HG02973 (cell line): ENCODE results near the gene ECI1.

ENCODE experiments used
- ATAC-seq: cut with Tn5 transposase; IDR thresholded peaks from one replicate; pipeline ENCODE4 v1.9.1; 2021; ENCODE audit warnings: moderate library complexity; ENCODE audit not compliant: unreplicated experiment

Gene ECI1, protein sequence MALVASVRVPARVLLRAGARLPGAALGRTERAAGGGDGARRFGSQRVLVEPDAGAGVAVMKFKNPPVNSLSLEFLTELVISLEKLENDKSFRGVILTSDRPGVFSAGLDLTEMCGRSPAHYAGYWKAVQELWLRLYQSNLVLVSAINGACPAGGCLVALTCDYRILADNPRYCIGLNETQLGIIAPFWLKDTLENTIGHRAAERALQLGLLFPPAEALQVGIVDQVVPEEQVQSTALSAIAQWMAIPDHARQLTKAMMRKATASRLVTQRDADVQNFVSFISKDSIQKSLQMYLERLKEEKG

DNA sequence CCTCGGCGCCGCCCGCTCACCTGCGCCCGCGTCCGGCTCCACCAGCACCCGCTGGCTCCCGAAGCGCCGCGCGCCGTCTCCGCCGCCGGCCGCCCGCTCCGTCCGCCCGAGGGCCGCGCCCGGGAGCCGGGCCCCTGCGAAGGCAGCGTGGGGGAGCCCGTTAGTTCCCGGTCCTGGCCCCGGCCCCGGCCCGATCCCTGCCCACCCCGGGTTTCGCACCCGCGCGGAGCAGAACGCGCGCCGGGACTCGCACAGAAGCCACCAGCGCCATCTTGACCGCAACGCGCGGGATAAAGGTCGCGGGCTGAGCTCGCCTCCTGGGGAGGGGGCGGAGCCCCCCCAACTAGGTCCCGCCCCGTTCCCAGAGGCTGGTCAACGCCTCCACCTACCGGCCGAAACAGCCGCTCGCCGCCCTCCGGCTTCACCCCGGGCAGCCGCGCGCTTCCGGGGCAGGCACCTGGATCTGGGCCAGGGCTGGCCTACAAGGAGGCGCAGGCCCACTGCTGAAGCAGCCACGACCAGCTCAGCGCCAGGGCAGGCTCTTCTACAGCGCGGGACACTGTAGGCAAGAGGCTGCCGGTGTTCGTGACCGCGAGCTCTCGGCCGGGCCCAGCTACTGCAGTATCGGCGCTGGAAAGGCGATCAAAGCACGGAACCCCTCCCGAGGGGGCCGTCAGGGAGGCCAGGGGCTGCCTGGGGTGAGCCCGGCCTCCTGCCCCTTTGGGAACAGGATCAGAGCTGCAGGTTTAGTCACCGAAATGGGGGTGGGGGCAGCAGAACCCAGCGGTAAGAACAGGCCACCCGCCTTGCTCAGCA is at the start of gene ECI1:
Gene ECI1 (minus strand): TSS at position 292 of the 816 bp plus-strand sequence. CDS start 21 bp downstream, at position 271.
- peak; percentile 88 for ATAC-seq

DNA sequence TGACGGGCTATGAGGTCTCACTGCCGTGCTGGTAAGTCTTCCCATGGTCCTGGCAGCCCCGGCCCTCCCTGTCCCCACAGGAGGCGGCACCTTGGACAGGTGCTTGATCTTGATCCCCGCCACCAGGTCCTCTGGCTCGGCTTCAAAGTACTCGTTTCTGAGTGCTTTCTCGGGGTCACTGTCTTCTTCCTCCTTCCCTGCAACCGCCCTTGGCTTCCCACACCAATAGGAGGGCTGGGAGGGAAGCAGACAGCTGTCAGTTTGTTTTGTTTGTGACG is 48.5 kb upstream of the ECI1 start:
- no peak for ATAC-seq

DNA sequence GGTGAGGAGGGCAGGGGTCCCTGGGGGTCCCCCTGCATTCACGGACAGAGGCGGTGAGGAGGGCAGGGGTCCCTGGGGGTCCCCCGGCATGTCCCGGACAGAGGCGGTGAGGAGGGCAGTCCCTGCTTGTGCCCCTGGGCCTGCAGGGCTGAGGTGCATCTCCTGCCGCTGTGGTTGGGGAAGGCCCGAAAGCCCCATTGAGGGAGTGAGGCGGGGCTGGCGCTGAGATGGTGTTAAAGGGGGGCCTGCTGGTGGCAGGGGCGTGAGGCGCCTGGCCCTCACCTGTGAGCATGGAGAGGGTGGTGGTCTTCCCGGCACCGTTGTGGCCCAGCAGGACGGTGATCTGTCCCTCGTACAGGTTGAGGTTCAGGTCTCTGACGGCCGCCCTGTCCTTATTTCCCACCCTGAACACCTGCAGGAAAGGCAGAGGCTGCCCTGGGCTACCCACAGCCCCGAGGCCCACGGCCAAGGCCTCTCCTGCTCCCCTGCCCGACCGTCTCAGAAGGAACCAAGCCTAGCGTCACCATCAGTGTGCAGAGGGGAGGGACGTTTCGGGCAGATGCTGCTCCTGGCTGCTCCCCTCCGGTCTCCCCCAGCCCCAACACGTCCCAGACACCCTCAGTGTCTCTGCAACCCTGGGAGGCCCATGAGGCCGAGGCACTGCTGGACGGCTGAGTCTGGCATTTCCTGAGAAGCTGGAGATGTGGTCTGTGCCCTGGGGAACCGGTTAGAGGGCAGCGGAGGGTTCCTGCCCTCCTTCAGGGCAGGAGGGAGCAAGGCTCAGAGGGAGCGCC is 47.9 kb upstream of the ECI1 start:
- ATAC-seq, result no peak

DNA sequence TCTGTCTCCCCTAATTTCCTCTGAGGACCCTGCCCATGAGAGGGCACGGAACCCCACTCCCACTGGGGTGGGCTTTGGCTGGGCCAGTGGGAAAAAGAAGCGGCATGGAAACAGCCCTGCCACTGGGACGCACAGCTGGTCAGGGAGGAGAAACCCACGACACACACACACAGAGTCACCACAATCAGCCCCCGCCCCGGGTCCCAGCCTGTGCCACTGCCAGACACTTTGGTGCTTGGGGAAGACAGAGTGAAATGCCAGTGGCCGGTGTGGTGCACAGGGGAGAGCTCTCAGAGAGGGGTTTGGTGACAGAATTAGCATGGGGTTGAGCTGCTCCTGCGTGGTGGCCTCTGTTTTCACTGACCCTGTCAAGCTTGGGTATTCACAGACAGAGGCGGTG is 47.2 kb upstream of the ECI1 start:
- ATAC-seq, result no peak

DNA sequence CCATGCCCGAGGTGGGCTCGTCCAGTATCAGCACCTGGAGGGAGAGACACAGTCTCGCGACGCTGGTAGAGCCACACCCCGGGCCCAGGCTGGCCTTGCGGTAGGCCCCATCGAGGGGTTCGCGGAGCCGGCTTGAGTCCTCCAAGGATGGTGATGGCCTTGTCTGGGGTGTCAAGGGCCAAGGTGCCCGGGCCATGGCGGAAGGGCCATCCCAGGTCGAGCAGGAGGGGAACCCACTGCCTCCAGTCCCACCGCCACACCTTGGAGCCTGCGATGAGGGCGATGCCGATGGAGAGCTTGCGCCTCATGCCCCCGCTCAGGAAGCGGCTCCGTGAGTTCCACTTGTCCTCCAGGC is 46.1 kb upstream of the ECI1 start:
- ATAC-seq, result no peak

DNA sequence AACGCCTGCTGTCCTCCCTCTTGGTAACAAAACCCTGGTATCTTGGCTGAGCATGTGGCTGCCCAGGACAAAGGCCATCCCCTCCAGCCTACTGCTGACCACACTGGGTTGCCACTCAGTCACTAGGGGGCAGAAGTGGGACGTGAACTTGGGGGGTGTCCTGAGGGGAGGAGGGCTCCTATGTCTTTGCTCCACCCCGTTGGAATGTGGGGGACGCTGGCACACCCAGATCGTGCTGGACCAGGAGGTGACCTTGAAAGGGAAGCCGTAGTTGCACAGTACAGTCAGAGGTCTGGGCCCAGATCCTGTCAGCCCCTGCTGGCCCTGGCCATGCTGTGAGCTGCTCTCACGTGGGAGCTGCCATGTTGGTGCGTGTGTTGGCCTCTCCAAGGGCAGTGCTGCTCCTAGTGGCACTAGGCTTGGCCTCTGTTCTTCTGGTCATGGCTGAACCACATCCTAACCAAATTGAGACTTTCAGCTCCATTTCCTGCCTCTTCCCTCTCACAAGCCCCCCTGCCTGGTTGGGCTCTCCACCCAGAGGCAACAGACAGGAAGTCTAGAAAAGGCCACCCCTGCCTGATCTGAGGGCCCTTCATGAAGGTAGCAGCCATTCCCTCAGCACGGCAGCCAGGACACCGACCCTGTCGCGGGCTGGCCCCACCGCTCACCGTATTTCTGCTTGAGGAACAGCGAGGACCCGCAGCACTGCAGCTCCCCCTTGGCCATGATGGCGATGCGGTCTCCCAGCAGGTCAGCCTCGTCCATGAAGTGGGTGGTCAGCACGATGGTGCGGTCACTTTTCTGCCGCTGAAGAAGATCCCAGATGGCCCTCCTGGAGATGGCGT is 45.5 kb upstream of the ECI1 start:
- ATAC-seq, result no peak

DNA sequence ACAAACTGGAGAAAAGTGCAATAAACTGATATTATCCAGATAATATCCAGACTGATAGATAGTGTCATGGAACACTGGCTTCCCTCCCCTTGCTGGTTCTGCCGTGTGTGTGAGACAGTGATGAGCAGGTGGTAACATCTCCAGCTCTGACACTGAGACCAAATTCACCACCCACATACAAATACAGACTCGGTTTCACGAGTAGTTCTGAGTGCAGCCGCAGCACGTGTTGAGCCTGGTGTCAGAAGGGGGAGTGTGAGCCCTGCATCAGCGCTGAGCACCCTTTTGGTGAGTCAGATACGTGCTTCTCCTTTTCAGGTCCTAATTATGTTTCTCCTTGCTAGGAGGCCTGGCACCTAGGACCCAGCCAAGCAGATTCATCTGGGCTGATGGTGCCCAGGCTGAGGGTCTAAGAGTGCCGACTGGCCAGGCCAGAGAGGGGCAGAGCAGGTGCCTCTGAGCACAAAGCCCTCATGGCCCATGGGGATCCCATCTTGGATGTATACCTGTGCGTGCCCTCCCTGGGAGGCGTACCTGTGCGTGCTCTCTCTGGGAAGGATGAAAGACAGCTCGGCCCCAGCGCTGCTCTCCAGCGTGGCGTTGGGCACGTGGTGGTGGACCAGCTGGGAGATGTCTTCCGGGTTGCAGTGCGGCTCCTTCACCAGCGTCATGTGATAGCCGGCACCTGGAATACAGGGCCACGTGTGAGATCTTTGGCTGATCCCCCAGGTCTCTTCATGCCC is 43.8 kb upstream of the ECI1 start:
- ATAC-seq, result no peak

DNA sequence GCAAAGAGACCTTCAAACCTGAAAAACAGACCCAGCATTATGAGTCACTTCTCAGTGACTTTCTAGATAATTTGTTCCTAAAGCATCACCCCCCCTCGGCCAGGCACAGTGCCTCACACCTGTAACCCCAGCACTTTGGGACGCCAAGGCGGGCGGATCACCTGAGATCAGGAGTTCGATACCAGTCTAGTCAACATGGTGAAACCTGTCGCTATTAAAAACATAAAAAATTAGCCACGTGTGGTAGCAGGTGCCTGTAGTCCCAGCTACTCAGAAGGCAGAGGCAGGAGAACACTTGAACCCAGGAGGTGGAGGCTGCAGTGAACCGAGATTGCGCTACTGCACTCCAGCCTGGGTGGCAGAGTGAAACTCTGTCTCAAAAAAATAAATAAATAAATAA is 40.8 kb upstream of the ECI1 start:
- ATAC-seq, result no peak

DNA sequence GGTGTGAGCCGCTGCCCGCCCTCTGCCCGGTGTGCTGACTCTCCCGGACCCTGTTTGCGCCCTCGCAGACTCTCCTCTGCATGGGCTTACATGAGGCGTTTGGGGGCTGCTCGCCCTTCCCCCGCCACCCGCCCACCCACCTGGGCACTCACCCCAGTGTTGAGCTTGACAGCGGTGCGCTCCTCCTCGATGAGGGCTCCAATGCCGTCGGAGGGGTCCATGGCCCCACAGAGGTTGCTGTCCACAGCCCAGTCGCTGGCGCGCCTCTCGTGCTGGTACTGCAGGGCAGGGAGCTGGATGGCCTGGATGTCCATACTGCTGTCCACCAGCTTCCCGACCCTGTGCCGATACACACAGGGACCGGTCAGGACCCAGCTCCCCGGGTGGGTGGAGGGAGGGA is 37.9 kb upstream of the ECI1 start:
- ATAC-seq, result no peak

DNA sequence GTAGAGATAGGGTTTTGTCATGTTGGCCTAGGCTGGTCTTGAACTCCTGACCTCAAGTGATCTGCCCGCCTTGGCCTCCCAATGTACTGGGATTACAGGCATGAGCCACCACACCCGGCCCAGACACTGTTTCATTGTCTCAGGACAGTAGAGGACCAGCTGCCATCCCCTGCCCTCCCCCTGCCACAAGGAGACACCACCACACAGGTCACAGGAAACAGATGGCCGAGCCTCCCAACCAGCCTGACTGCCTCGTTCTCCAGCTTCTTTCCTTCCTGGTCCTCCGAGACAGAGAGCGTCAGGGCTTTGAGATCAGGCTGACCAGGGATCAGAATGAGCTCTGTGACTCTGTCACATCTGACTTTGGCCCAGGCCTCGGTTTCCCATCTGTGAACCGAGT is 37.3 kb upstream of the ECI1 start:
- no peak for ATAC-seq

DNA sequence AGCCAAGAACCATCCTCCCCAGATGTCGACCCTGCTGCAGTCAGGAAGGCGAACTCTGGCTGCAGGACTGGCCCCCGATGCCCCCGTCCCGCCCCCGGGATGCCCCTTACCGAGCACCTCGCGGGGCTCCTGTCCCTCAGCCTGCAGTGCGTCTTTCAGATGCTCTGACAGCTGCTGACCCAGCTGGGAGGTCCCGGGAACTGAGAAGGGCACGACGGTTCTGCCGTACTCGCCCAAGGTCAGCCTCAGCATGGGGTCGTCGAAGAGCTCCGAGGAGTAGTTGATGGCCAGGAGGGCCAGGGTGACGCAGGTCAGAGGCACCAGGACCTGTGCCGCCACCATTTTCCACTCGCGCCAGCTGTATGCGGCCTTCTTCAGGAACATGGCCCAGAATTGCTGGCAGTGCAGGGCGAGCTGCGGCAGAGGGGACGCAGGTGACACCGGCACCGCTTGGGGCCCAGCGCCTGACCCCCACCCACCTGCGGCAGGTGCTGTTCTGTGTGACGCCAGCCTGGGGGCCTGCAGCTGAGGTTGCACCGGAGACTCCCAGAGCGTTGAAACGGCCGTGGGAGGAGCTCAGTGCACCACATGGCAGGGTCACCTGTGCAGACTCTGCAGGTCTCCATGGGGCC is 36.6 kb upstream of the ECI1 start:
- no peak for ATAC-seq

DNA sequence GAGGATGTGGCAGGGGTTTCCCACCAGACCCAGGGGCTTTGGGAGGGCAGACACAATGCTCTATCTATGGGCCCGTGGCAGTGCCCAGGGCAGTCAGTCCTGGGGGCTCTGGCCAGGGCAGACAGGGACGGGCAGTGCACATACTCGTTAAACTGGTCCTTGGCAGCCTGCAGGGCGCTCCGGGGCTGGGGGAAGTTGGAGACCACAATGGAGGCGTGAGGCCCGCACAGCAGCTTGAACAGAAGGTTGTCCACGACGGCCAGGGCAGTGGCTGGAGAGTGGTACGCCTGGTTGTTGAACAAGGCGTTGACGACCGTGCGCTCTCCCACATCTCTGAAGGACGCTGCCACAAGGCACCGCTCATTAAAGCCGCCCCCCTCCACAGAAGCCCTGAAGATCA is 35.2 kb upstream of the ECI1 start:
- no peak for ATAC-seq

DNA sequence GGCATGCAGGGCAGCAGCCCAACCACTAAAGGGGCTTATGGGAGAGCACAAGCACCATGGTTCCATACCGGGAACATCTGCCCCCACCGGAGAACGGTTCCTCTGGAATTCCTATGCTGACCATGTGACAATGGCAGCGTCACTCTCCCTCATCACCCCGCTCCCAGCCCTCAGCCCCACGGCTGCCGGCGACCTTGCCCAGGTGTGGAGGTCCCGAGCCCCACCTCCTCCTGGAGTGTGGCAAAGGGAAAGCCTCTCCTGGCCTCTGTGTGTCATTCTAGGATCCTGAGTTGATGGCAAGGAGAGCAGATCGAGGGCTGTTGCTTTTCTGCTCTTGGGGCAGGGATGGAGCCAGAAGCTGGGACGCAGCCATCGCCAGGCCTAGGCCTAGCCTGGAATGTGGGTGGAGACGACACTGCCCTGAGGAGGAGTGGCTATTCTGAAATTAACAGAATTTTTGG is 34.4 kb upstream of the ECI1 start:
- ATAC-seq, result no peak

DNA sequence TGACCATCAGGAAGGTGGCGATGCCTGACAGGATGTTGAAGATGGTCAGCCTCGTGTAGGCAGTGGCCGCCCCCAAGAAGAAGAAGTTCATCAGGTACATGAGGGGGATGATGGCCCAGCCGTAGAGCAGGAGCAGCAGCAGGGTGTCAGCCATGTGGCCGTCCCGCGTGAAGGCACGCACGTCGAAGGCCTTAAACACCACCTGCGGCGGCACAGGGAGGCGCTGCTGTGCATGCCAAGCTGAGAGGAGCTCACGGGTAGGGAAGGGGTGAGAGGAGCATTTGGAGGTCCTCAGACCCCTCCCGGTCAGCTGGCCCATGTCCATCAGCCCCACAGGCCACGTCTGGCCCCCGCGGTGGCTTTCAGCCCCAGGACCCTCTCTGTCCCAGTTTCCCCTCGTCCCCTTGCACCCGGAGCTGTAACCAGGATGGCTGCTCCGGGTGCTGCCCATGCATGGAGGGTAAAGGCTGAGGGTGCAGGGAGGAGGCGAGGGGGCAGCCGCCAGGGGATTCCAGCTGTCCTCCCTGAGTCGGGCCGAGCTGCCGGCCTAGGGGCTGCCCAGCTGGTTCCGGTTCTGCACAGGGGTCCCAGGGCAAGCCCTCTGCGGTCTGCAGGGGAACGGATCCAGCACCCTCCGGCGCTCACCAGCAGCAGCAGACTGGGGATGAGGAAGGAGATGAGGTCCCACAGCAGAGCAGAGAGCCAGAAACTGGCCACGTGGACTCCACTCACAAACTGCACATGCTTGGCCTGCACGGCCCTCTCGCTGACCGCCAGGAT is 33.6 kb upstream of the ECI1 start:
- ATAC-seq, result no peak

DNA sequence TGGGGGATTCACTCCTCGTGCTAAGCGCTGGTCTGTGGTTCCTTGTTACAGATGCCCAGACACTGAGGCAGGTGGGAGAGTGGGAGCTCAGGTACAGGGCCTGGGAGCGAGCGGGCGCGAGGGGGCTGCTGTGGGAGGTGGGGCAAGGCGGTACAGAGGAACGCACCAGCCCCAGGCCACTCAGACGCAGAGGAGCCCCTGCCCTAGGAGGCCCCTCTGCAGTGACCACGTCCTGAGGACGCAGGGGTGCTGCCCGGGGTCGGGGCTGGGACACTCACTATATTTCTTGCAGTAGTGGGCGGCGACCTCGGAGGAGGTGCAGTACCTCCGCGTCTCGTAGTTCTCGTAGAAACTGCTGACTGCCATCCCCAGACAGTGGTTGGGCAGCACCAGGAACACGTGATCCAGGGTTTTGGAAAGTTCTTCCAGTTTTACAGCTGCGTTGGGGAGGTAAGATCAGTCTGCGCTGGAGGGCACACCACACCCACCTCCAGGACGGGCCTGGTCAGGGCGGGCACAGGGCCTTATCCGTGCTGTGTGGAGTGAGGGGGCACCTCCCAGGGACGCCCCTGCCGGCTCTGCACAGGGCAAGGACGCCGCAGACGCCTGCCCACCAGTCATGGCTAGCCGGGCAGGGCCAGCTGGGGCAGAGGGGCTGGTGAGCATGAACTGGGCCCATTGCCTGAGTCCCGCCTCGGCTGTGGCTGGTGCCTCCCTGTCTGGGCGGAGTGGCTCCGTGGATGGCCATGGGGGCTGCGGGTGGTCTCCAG is 32.8 kb upstream of the ECI1 start:
- no peak for ATAC-seq

DNA sequence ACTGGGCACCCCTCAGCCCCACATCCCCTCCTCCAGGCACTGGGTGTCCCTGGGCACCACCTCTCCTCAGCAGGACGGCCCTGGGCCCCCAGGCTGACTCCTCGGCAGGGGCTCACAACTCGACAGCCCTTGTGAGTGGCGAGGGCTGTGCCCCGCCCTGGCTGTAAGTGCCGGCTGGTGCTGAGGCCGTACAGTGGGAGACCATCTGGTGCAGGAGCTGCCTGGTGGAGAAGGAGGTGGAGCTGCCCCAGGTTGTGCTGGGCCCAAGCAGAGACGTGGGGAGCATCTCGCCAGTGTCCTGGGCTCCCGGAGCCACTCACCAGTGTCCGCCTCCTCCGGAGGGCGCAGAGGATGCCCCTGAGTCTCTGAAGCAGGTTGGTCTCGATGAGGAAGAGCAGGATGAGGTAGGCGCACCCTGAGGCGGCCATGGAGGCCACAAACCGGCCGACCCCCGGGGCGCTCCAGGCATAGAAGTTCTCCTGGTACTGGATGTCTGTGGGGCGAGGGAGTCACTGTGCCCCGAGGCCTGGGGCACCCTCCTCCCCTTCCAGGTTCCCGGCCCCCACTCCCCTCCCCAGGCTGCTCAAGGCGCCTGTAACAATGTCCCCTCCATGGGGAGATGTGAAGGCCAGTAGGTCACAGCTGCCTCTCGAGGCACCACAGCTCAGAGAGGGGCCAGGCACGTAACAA is 31.6 kb upstream of the ECI1 start:
- ATAC-seq, result no peak

DNA sequence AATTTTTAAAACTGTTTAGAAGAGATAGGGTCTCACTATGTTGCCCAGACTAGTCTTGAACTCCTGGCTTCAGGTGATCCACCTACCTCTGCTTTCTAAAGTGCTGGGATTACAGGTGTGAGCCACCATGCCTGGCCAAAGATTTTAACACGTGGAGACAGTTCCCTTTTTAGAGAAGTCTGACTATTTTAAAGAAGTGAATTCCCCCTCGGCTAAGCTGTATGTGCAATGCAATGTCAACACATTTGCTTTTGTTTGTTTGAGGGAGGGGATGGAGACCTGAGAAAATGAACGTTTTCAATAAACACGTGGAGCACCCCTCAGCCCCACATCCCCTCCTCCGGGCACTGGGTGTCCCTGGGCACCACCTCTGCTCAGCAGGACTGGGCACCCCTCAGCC is 30.9 kb upstream of the ECI1 start:
- ATAC-seq, result no peak
